CD8-positive, alpha-beta memory T cell (primary cell): ENCODE results near the gene AXIN1. TPM values are rescaled to one million over a fixed set of nuclear protein-coding genes. Genes with fewer than 3 reads are reported as not detected.

ENCODE experiments used
- CTCF ChIA-PET: fragments of 350-600 bp; sonication (Branson Sonifier 250); formaldehyde crosslinking; loops from one replicate; lab custom pipeline; 2021; ENCODE audit warnings: antibody characterized with exemption; lab: Charles Lee
- POLR2A ChIA-PET: fragments of 350-600 bp; sonication (Branson Sonifier 250); formaldehyde crosslinking; loops from one replicate; lab custom pipeline; 2021; ENCODE audit warnings: antibody characterized with exemption; lab: Charles Lee
- DNase-seq, 5 donors: peaks; one replicate each; pipeline versions ENCODE4 v3.0.0 to v3.0.0-alpha.2; 2020 to 2022; ENCODE audit warnings: mixed read lengths in 1 of 5
- H3K27ac ChIP-seq: one replicate; pipeline ENCODE4 v1.7.0; 2013; ENCODE audit warnings: low read depth, mild to moderate bottlenecking, low read length, moderate library complexity
- H3K27me3 ChIP-seq: 2 replicates; pipeline ENCODE4 v1.7.0; 2013; ENCODE audit warnings: low read length, mild to moderate bottlenecking; ENCODE audit not compliant: insufficient read depth, poor library complexity, severe bottlenecking
- H3K36me3 ChIP-seq: 2 replicates; pipeline ENCODE4 v1.7.0; 2013; ENCODE audit warnings: mild to moderate bottlenecking, low read length, moderate library complexity; ENCODE audit not compliant: insufficient read depth
- H3K4me1 ChIP-seq: 2 replicates; pipeline ENCODE4 v1.7.0; 2013; ENCODE audit warnings: mild to moderate bottlenecking, low read length, moderate library complexity; ENCODE audit not compliant: insufficient read depth
- H3K4me3 ChIP-seq: 2 replicates; pipeline ENCODE4 v1.7.0; 2013; ENCODE audit warnings: mild to moderate bottlenecking, low read length
- H3K9me3 ChIP-seq: 2 replicates; pipeline ENCODE4 v1.7.0; 2013; ENCODE audit warnings: mild to moderate bottlenecking, low read length
- H3K27ac Mint-ChIP-seq, 8 donors: one replicate each; pipeline ENCODE4 v1.8.0; 2020 to 2021; ENCODE audit warnings: mixed read lengths in 8 of 8, mild to moderate bottlenecking in 6 of 8, inconsistent platforms in 3 of 8, moderate library complexity in 3 of 8
- H3K27me3 Mint-ChIP-seq, 2 donors: one replicate each; pipeline ENCODE4 v1.8.0; 2020 to 2021; ENCODE audit warnings: mixed read lengths in 2 of 2, mild to moderate bottlenecking in 1 of 2, moderate library complexity in 1 of 2
- H3K36me3 Mint-ChIP-seq, 3 donors: one replicate each; pipeline ENCODE4 v1.8.0; 2020 to 2021; ENCODE audit warnings: mixed read lengths in 3 of 3, inconsistent platforms in 1 of 3, mild to moderate bottlenecking in 1 of 3
- H3K4me1 Mint-ChIP-seq, 3 donors: one replicate each; pipeline ENCODE4 v1.8.0; 2020 to 2021; ENCODE audit warnings: mixed read lengths in 3 of 3, inconsistent platforms in 1 of 3, mild to moderate bottlenecking in 1 of 3
- H3K4me3 Mint-ChIP-seq, 7 donors: one replicate each; pipeline ENCODE4 v1.8.0; 2020 to 2021; ENCODE audit warnings: mixed read lengths in 7 of 7, mild to moderate bottlenecking in 6 of 7, moderate library complexity in 4 of 7, inconsistent platforms in 2 of 7
- H3K9me3 Mint-ChIP-seq, 5 donors: one replicate each; pipeline ENCODE4 v1.8.0; 2020 to 2022; ENCODE audit warnings: mixed read lengths in 5 of 5, mild to moderate bottlenecking in 3 of 5, moderate library complexity in 2 of 5, inconsistent platforms in 1 of 5
- polyA plus RNA-seq: library from polyadenylated mRNA; unstranded; fragments of 300-500 nt; fragmentation: Illumina TruSeq; gene quantifications from one replicate; pipeline ENCODE4 v1.2.3, GENCODE V29; 2021
- total RNA-seq, 2 experiments: library from RNA; stranded (reverse); gene quantifications; one replicate each; pipeline ENCODE4 v1.2.3, GENCODE V29; 2021

AXIN1 gene
- total and polyA plus RNA-seq, 3 experiments from 2014 or later = 6.9 to 26.3 (median 24.7) TPM

DNA sequence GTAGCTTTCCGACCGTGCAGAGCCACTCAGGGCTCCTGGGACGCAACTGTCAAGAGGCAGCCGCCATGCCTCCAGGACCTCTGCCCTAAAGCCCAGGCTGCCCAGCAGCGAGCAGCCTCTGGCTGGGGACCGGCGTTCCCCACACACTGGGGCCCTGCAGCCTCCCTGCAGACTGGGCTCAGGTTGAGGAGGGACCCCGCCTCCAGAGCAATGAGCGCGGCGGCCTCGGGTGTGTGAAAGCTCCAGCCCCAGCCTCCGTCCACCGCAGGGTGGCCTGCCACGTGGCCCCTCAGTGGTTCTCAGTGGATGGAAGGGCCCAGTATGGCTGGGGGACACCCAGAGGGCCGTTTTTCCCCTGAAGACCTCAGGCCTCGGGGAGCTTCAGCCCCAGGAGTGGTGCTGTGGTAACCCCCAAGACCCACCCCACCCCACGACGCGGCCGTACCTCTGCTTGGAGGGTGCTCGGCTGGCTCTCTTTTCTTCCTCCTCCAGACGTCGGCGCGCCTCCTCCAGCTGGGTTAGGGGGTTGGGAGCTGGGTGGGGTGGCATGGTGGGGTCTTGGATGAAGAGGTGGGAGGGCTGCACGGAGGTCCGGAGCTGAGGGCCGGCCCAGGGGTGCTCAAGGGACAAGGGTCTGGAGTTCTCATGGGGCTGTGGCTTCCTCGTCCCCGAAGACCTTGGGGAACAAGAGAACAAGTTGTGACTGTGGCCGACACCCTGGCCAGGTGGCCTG, 59.3 kb downstream of the AXIN1 start:
- Histone ChIP-seq H3K9me3 (no peaks in the 10 kb centered on the region), H3K4me3 (no peak overlapping the region), H3K4me1 (no peaks in the 10 kb centered on the region), H3K27ac (no peak overlapping the region), H3K36me3 (peaks cover 23% of the 10 kb centered on the region), H3K27me3 (no peaks in the 10 kb centered on the region)
- H3K4me3 Mint-ChIP-seq = no peak overlapping the region
- no peak overlapping the region for H3K27ac Mint-ChIP-seq
- H3K4me1 Mint-ChIP-seq = no peaks in the 10 kb centered on the region
- CTCF ChIA-PET = no interaction called here
- DNase-seq = no peak
- POLR2A ChIA-PET = no interaction called here
- H3K9me3 Mint-ChIP-seq = no peaks in the 10 kb centered on the region
- H3K36me3 Mint-ChIP-seq = peaks cover 0 to 68% (median 0%) of the 10 kb centered on the region in 3 donors
- no peaks in the 10 kb centered on the region for H3K27me3 Mint-ChIP-seq

DNA sequence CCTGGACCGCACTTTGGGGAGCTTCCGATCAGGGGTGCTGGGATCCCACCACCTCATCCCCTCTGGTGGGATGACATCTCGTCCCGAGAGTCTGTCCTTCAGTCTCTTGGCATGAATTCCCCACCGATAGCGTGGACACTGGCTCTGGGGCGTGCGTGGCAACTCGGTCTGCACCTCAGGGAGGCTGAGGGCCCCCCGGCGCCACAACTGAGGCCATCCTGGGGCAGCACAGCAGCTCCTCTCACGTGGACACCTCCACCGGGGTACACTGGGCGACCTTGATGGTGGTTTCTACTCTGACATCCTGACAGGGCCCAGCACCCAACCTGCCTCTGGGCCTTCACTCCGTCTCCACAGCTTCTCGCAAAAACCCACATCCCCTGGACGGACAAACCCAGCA, 61.0 kb downstream of the AXIN1 start:
- peaks cover 0 to 68% (median 0%) of the 10 kb centered on the region in 3 donors for H3K36me3 Mint-ChIP-seq
- no peak for DNase-seq
- Histone ChIP-seq H3K36me3 (peaks cover 27% of the 10 kb centered on the region), H3K27ac (no peak overlapping the region), H3K4me3 (no peak overlapping the region), H3K27me3 (no peaks in the 10 kb centered on the region), H3K4me1 (no peaks in the 10 kb centered on the region), H3K9me3 (no peaks in the 10 kb centered on the region)
- H3K4me1 Mint-ChIP-seq = no peaks in the 10 kb centered on the region
- peak overlapping the region in 1 of 8 donors; percentile 75 for H3K27ac Mint-ChIP-seq
- H3K9me3 Mint-ChIP-seq = no peaks in the 10 kb centered on the region
- ChIA-PET CTCF (no interaction called here), POLR2A (no interaction called here)
- no peak overlapping the region for H3K4me3 Mint-ChIP-seq
- H3K27me3 Mint-ChIP-seq = no peaks in the 10 kb centered on the region

DNA sequence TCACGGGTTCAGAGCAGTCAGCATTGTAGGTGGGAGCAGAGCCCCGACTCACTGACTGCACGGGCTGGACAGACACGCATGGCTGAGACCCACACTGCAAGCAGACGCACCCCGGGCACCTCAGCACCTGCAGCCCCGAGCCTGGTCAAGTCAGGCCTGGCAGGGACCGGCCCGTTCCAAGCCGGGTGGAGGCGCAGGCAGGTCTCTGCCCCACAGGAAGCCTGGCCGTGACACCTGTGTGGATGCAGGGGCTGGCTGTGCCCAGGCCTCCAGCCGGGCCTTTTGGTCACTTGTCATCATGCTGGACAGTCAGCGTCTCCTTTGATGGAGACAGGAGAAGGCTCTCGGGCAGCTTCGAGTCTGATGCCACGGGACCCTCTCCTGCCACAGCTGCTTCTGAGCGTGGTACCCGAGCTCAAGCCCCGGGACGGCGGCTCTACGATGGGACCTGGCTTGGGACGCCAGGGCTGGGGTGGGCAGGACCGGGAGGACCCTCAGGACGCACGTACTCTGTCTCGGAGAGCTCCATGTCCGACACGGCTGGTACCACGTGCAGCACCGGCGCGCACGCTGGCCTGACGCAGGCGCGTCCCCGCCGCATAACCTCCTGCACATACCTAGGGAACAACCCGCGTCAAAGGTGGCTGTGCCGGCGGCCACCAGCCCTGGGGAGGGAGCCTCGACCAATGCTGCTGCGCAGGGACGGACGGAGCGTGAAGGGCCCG, 61.7 kb downstream of the AXIN1 start:
- H3K9me3 ChIP-seq = no peaks in the 10 kb centered on the region
- Mint-ChIP-seq H3K27me3 (no peaks in the 10 kb centered on the region), H3K4me1 (no peaks in the 10 kb centered on the region), H3K27ac (no peak overlapping the region), H3K36me3 (peaks cover 0 to 70% (median 0%) of the 10 kb centered on the region in 3 donors), H3K4me3 (no peak overlapping the region), H3K9me3 (no peaks in the 10 kb centered on the region)
- ChIA-PET CTCF (no interaction called here), POLR2A (no interaction called here)
- no peaks in the 10 kb centered on the region for H3K4me1 ChIP-seq
- no peak overlapping the region for H3K27ac ChIP-seq
- H3K27me3 ChIP-seq = no peaks in the 10 kb centered on the region
- H3K4me3 ChIP-seq = no peak overlapping the region
- peaks cover 27% of the 10 kb centered on the region for H3K36me3 ChIP-seq
- DNase-seq = no peak

DNA sequence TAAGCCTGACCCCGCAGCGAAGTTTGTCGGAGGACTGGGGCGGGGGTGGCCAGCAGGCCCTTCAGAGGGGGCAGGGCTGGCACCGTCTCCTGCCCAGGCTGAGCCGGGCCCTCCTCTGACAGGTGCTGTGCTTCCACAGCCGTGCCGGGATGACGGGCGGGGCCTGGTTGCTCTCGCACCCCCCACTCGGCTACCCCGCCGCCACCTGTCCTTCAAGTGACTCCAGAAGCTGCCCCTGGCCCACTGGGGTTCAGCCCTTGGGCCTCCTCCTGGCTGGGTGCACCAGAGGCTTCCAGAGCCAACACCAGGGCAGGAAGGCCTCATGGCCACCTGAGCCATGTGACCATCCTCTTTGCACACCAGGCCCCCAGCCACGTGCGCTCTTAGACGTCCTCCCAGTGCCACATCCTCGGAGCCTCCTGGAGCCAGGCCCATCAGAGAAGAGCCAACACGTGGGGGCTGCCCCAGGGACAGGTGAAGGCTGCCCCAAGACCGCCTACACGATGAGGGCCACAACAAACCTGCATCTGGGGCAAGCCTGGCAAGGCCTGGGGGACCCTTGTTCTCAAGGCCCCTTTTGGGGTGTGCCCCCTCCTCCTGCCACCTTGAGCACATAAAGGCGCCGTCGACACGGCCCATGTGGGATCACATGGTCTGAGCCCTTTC, 62.4 kb downstream of the AXIN1 start:
- H3K36me3 ChIP-seq = peaks cover 27% of the 10 kb centered on the region
- CTCF ChIA-PET = no interaction called here
- H3K36me3 Mint-ChIP-seq = peaks cover 0 to 68% (median 0%) of the 10 kb centered on the region in 3 donors

DNA sequence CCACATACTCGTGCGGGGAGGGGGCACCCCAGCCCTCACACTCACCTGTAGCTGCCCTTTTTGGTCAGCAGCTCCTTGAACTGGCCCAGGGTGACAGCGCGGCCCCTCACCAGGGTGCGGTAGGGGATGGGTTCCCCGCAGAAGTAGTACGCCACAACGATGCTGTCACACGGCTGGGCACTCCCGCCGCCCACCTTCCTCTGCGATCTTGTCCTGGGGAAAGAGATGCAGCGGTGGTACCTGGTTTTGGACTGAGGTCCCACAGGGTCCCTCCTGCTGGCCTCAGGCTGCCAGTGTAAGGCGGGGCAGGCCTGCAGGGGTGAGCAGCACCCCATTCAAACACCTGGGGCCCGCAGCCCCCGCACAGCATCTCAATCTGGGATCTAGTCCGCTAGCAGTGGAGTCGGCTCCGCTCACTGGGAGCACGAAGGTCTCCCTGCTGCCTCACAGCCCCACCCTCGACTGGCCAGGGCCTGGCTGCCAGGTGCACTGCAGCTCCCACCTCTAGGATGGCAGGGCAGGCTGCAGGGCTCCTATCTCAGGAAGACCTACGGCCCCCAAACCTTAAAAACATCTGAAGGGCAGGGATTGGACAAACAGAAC, 63.0 kb downstream of the AXIN1 start:
- H3K4me1 ChIP-seq = no peaks in the 10 kb centered on the region
- peaks cover 27% of the 10 kb centered on the region for H3K36me3 ChIP-seq
- H3K27ac Mint-ChIP-seq = no peak overlapping the region
- H3K4me3 ChIP-seq = no peak overlapping the region
- no peaks in the 10 kb centered on the region for H3K9me3 Mint-ChIP-seq
- no peaks in the 10 kb centered on the region for H3K27me3 ChIP-seq
- no peaks in the 10 kb centered on the region for H3K27me3 Mint-ChIP-seq
- ChIA-PET CTCF (no interaction called here), POLR2A (no interaction called here)
- H3K4me3 Mint-ChIP-seq = no peak overlapping the region
- H3K4me1 Mint-ChIP-seq = no peaks in the 10 kb centered on the region
- no peak for DNase-seq
- no peaks in the 10 kb centered on the region for H3K9me3 ChIP-seq
- no peak overlapping the region for H3K27ac ChIP-seq
- H3K36me3 Mint-ChIP-seq = peaks cover 0 to 68% (median 0%) of the 10 kb centered on the region in 3 donors

More for the DNA sequence above, 62.4 kb downstream of the AXIN1 start:
- H3K9me3 Mint-ChIP-seq = no peaks in the 10 kb centered on the region
- Histone ChIP-seq H3K27ac (no peak overlapping the region), H3K4me3 (no peak overlapping the region), H3K9me3 (no peaks in the 10 kb centered on the region), H3K4me1 (no peaks in the 10 kb centered on the region), H3K27me3 (no peaks in the 10 kb centered on the region)
- POLR2A ChIA-PET = no interaction called here
- H3K27ac Mint-ChIP-seq = peak overlapping the region in 1 of 8 donors; percentile 54
- H3K4me1 Mint-ChIP-seq = no peaks in the 10 kb centered on the region
- no peak overlapping the region for H3K4me3 Mint-ChIP-seq
- H3K27me3 Mint-ChIP-seq = no peaks in the 10 kb centered on the region
- no peak for DNase-seq

DNA sequence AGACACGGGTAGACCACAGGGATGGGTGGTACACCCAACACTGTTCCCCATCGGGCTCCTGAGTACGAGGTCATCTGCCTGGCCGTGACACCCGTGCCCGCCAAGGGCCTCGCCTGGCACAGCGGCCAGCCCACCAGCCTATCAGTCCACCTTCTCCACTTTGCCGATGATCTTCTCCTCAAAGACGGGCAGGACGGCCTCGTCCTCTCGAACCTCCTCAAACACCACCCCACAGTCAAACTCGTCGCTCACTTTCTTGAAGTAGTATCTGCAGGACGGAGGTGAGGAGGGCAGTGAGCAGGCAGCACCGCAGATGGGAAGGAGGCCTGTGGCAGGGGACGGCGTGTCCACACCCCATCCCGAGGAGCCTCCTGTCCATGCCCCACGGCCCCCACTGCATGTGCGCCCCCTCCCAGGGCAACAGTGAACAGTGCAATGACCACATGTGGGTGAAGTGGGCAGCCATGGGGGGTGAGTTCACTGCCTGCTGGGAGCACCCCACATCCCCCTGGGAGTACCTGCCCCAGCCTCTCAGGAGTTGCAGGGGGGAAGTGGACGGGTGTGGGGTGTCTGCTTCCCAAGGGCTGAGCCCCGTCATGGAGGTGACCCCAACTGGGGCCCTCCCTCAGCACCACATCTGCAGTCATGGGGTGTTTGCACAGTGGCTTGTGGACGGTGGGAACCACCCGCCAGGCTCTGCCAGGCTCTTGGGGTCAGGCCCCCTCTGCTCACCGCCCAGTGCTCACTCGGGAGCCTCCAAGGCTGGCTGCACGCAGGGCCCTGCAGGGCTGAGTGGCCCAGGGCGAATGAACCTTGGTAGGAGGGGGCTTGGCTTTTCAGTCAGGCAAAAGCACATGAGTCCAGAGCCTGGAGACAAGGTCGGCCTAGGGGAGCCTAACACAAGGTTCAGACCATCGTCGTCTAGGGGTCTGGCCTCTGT, 64.3 kb downstream of the AXIN1 start:
- CTCF ChIA-PET = no interaction called here
- Histone ChIP-seq H3K27me3 (no peaks in the 10 kb centered on the region), H3K9me3 (no peaks in the 10 kb centered on the region), H3K27ac (no peak overlapping the region), H3K36me3 (peaks cover 27% of the 10 kb centered on the region), H3K4me1 (no peaks in the 10 kb centered on the region), H3K4me3 (no peak overlapping the region)
- Mint-ChIP-seq H3K9me3 (no peaks in the 10 kb centered on the region), H3K27ac (no peak overlapping the region), H3K27me3 (no peaks in the 10 kb centered on the region), H3K4me3 (no peak overlapping the region), H3K4me1 (no peaks in the 10 kb centered on the region), H3K36me3 (peaks cover 0 to 62% (median 0%) of the 10 kb centered on the region in 3 donors)
- POLR2A ChIA-PET = no interaction called here
- DNase-seq = no peak

DNA sequence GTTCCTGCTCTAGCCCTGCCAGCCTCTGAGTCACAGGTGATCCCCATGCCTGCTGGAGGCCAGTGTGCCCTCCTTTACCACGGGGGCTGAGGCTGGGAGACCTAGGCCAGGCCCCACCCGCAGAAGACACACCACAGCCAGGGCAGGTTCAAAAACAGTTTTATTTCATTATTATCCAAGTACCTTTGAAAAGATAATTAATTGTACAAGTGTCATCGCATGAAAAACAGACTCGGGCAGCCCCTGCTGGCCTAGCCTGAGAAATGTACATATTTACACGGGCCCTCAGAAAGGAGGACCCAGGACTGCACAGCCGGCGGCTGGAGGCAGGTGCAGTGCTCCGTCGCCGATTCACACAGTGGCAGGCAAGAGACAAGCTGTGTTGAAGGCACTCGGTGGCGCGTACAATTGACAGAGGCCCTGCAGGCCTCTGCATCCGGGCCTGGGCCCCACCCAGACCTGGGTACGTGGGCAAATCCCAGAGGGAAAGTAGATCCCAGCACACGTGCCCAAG, 65.2 kb downstream of the AXIN1 start:
- peaks cover 0 to 55% (median 0%) of the 10 kb centered on the region in 3 donors for H3K36me3 Mint-ChIP-seq
- CTCF ChIA-PET = no interaction called here
- H3K27me3 Mint-ChIP-seq = no peaks in the 10 kb centered on the region
- no peaks in the 10 kb centered on the region for H3K27me3 ChIP-seq
- H3K36me3 ChIP-seq = peaks cover 23% of the 10 kb centered on the region
- H3K9me3 Mint-ChIP-seq = no peaks in the 10 kb centered on the region
- no peak overlapping the region for H3K27ac Mint-ChIP-seq
- H3K4me1 ChIP-seq = no peaks in the 10 kb centered on the region
- POLR2A ChIA-PET = interaction anchor here (0.5 to 0.6 kb wide), 2 partner anchors 65 to 108 kb away, joined by 4 to 5 read pairs; no protein-coding TSS in a partner anchor
- H3K4me3 ChIP-seq = no peak overlapping the region
- H3K9me3 ChIP-seq = no peaks in the 10 kb centered on the region
- no peaks in the 10 kb centered on the region for H3K4me1 Mint-ChIP-seq
- no peak for DNase-seq
- H3K27ac ChIP-seq = no peak overlapping the region
- H3K4me3 Mint-ChIP-seq = no peak overlapping the region
